Sigmoid colon (tissue), 7 donors: ENCODE data around the gene ARHGAP10. TPM values are rescaled to one million over a fixed set of nuclear protein-coding genes. Genes with fewer than 3 reads are reported as not detected.
A peak's percentile ranks its signal among the peaks of the same experiment; 100 is the strongest.

Experiments used
- DNase-seq: peaks from one replicate; pipeline ENCODE4 v3.0.0-alpha.2; 2019
- H3K27ac ChIP-seq, 4 donors: fragments of 200-600 bp; sonication (generic); one replicate each; pipeline ENCODE4 v1.5.1; 2016 to 2019; ENCODE audit warnings: mild to moderate bottlenecking in 1 of 4
- H3K27me3 ChIP-seq, 3 donors: fragments of 200-600 bp; sonication (generic); one replicate each; pipeline ENCODE4 v1.5.1; 2019; ENCODE audit warnings: mild to moderate bottlenecking in 1 of 3
- H3K36me3 ChIP-seq, 4 donors: fragments of 200-600 bp; sonication (generic); one replicate each; pipeline ENCODE4 v1.5.1; 2016 to 2019
- H3K4me1 ChIP-seq, 4 donors: fragments of 200-600 bp; sonication (generic); one replicate each; pipeline ENCODE4 v1.5.1; 2017 to 2019
- H3K4me3 ChIP-seq, 4 donors: fragments of 200-600 bp; sonication (generic); one replicate each; pipeline ENCODE4 v1.5.1; 2017 to 2019; ENCODE audit warnings: mild to moderate bottlenecking in 2 of 4, moderate library complexity in 1 of 4
- H3K9me3 ChIP-seq, 4 donors: fragments of 200-600 bp in 3 of 4; sonication (generic) in 3 of 4; one replicate each; pipeline versions ENCODE4 v1.5.1 to v1.6.1; 2013 to 2019
- EP300 ChIP-seq, 4 donors: sonication (generic); formaldehyde crosslinking; IDR thresholded peaks; one replicate each; pipeline ENCODE4 v1.6.1; 2017; ENCODE audit warnings: antibody characterized with exemption in 4 of 4
- POLR2A ChIP-seq, 2 donors: fragments of 450-650 bp; IDR thresholded peaks; one replicate each; pipeline ENCODE4 v1.6.1; 2016; ENCODE audit warnings: antibody characterized with exemption in 2 of 2, mild to moderate bottlenecking in 2 of 2, moderate library complexity in 2 of 2
- POLR2AphosphoS5 ChIP-seq, 4 donors: sonication (generic); formaldehyde crosslinking; IDR thresholded peaks; one replicate each; pipeline ENCODE4 v1.6.1; 2017; ENCODE audit warnings: antibody characterized with exemption in 4 of 4
- WGBS, 2 donors: extraction: QIAGEN DNeasy Blood & Tissue Kit; methylation state at CpG; one replicate each; pipeline ENCODE4 v1.1.7; 2013; 5-methylcytosine and 5-hydroxymethylcytosine counted together
- intact Hi-C: fragments of 100-400 bp; cut with DNase I; formaldehyde crosslinking; loops from one replicate; pipeline ENCODE4 v1.15.1; 2023
- polyA plus RNA-seq, 3 donors: library from polyadenylated mRNA; stranded (reverse); fragments of 200-250 nt; gene quantifications; one replicate each; pipeline ENCODE4 v1.2.3, GENCODE V29; 2013
- total RNA-seq, 4 donors: library from RNA; depleted of rRNA; stranded (reverse); fragments of >200 nt; gene quantifications; one replicate each; pipeline ENCODE4 v1.1.0, GENCODE V29; 2016
- TF ChIP-seq, protein P1 (sequence below), 4 experiments: fragments of 450-650 bp in 3 of 4; fragments of 200-600 bp in 1 of 4; IDR thresholded peaks; one replicate each; pipeline ENCODE4 v1.5.1; 2016 to 2019; ENCODE audit warnings: antibody characterized with exemption in 4 of 4, mild to moderate bottlenecking in 3 of 4, moderate library complexity in 2 of 4
- donor health status: healthy with polysubstance abuse.
- donor health status: Bipolar disorder and iron deficiency.
- donor health status: healthy.

ARHGAP10 gene
- total and polyA plus RNA-seq, 7 donors, result 3.0 to 158 (median 123) TPM

DNA sequence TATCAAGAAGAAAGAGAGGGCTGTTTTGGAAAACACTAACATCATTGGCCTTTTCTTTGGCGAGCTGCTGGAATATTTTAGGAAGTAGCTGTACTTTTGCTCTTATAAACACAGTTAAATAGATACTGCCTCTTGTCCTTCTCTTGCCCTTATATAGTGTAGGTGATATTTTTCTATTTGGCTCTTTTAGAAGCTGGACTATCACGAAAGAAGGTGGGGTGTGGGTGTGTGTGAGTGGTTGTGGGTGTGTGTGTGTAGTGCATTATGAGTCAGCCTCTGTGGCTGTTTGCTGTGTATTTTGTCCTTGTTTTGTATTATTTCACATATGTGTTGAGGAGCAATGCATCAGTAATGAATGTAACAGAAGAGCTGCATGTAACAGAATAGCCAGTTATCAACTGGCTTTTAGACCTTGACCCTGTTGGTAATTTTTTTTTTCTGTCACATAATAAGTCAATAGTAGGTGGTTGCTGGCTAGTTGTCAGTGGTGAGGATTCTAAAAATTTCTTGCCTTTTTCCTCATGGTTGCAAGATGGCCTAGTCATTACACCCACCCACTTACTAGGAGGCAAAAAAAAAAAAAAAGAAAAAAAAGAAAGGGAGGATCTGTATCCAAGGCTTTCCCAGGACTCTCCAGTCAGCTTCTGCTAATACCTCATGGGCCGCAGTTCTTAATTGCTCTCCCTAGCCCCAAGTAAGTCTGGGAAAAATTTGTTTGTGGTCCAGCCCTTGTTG lies 23.8 kb downstream of the ARHGAP10 start:
- Histone ChIP-seq H3K4me3 (peak overlapping the region in 2 of 4 donors; percentile 14 to 20), H3K9me3 (no peaks in the 10 kb centered on the region), H3K27ac (peak overlapping the region; percentile 76 to 89 (median 78)), H3K36me3 (peaks cover 0 to 4% (median 0%) of the 10 kb centered on the region in 4 donors), H3K4me1 (peaks cover 0 to 65% (median 61%) of the 10 kb centered on the region in 4 donors), H3K27me3 (no peaks in the 10 kb centered on the region)
- DNase-seq, result no peak
- intact Hi-C loops, result no loop called here
- TF ChIP-seq EP300 (IDR thresholded peaks at IDR 0.05) (no peak), POLR2AphosphoS5 (IDR thresholded peaks at IDR 0.05) (peak in 1 of 4 donors; percentile 6), POLR2A (IDR thresholded peaks at IDR 0.05) (no peak)
- TF ChIP-seq, protein P1, sequence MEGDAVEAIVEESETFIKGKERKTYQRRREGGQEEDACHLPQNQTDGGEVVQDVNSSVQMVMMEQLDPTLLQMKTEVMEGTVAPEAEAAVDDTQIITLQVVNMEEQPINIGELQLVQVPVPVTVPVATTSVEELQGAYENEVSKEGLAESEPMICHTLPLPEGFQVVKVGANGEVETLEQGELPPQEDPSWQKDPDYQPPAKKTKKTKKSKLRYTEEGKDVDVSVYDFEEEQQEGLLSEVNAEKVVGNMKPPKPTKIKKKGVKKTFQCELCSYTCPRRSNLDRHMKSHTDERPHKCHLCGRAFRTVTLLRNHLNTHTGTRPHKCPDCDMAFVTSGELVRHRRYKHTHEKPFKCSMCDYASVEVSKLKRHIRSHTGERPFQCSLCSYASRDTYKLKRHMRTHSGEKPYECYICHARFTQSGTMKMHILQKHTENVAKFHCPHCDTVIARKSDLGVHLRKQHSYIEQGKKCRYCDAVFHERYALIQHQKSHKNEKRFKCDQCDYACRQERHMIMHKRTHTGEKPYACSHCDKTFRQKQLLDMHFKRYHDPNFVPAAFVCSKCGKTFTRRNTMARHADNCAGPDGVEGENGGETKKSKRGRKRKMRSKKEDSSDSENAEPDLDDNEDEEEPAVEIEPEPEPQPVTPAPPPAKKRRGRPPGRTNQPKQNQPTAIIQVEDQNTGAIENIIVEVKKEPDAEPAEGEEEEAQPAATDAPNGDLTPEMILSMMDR (IDR thresholded peaks at IDR 0.05), result no peak
- 63 to 74% methylated on average over 3 of the region's 3 CpGs for WGBS, 2 donors

DNA sequence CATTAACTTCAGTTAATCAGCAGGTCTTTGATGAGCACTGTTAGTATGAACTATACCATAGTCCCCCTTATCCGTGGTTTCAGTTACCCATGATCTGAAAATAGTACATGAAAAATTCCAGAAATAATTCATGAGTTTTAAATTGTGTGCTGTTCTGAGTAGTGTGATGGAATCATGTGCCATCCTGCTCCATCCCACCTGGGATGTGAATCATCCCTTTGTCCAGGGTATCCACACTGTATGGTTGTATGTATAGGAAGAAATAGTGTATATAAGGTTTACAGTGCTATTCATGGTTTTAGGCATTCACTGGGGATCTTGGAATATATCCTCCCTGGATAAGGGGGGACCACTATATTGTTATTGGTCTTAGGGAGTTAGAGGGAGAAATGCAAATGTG lies 24.5 kb downstream of the ARHGAP10 start:
- WGBS, 2 donors, result 85 to 93% methylated on average over 1 of the region's 1 CpG
- peak overlapping the region; percentile 76 to 89 (median 78) for H3K27ac ChIP-seq
- peaks cover 0 to 4% (median 0%) of the 10 kb centered on the region in 4 donors for H3K36me3 ChIP-seq
- no peaks in the 10 kb centered on the region for H3K9me3 ChIP-seq
- TF ChIP-seq POLR2A (IDR thresholded peaks at IDR 0.05) (no peak), POLR2AphosphoS5 (IDR thresholded peaks at IDR 0.05) (no peak), EP300 (IDR thresholded peaks at IDR 0.05) (no peak)
- TF ChIP-seq, protein P1 (IDR thresholded peaks at IDR 0.05), result no peak
- H3K4me1 ChIP-seq, result peaks cover 0 to 72% (median 67%) of the 10 kb centered on the region in 4 donors
- DNase-seq, result no peak
- H3K27me3 ChIP-seq, result no peaks in the 10 kb centered on the region
- intact Hi-C loops, result no loop called here
- no peak overlapping the region for H3K4me3 ChIP-seq

DNA sequence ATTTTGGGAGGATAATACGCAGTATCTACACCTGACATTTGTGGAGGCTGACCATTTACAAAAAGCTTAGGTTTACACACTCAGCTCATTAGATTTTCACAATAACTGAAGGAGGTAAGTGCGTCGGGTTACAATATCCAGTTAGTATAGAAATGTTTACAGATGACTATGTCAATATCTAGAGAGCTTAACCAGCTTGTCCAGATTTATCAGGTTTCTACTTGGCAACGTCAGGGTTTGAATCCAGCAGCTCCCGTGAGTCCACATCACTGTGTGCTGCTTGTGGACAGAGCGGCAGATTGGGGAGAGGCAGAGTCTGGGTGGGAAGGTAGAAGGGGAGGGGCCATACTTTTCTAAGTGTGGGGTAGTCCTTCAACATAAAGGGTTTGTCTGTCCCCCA lies 28.3 kb downstream of the ARHGAP10 start:
- TF ChIP-seq EP300 (IDR thresholded peaks at IDR 0.05) (no peak), POLR2A (IDR thresholded peaks at IDR 0.05) (no peak), POLR2AphosphoS5 (IDR thresholded peaks at IDR 0.05) (no peak)
- TF ChIP-seq, protein P1 (IDR thresholded peaks at IDR 0.05), result no peak
- peaks cover 0 to 4% (median 0%) of the 10 kb centered on the region in 4 donors for H3K36me3 ChIP-seq
- 27 to 77% methylated on average over 6 of the region's 6 CpGs for WGBS, 2 donors
- no peak overlapping the region for H3K4me3 ChIP-seq
- no peaks in the 10 kb centered on the region for H3K27me3 ChIP-seq
- H3K4me1 ChIP-seq, result peaks cover 0 to 76% (median 69%) of the 10 kb centered on the region in 4 donors
- peak overlapping the region; percentile 67 to 89 (median 73) for H3K27ac ChIP-seq
- H3K9me3 ChIP-seq, result no peaks in the 10 kb centered on the region
- no peak for DNase-seq
- intact Hi-C loops, result no loop called here

DNA sequence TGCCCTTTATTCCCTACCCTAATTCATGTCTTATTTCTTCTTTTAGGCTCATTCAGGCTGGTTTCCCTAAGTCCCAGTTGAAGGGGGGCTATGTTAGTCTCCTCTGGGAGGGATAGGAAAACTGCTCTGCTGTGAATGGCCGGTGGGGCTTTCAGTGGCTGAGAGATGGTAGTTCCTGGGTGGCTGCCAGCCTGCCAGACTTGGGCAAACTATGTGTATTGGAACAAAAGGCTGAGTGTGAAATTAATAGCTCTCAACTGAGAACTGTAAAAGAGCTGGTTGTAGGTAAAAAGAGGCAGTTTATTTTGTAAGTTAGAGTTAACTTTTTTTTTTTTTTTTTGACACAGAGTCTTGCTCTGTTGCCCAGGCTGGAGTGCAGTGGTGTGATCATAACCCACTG lies 28.8 kb downstream of the ARHGAP10 start:
- peaks cover 0 to 4% (median 0%) of the 10 kb centered on the region in 4 donors for H3K36me3 ChIP-seq
- 23 to 66% methylated on average over 1 of the region's 1 CpG for WGBS, 2 donors
- intact Hi-C loops, result no loop called here
- peaks cover 0 to 74% (median 63%) of the 10 kb centered on the region in 4 donors for H3K4me1 ChIP-seq
- H3K27me3 ChIP-seq, result no peaks in the 10 kb centered on the region
- DNase-seq, result peak; percentile 86
- H3K9me3 ChIP-seq, result no peaks in the 10 kb centered on the region
- TF ChIP-seq, protein P1 (IDR thresholded peaks at IDR 0.05), result no peak
- TF ChIP-seq POLR2AphosphoS5 (IDR thresholded peaks at IDR 0.05) (no peak), EP300 (IDR thresholded peaks at IDR 0.05) (no peak), POLR2A (IDR thresholded peaks at IDR 0.05) (no peak)
- peak overlapping the region; percentile 67 to 89 (median 73) for H3K27ac ChIP-seq
- H3K4me3 ChIP-seq, result no peak overlapping the region
